Measurements from ENCODE around the gene FNIP2.
"Not testable (repeated sequence)": the region's sequence is repeated elsewhere in the genome, so short reads cannot be mapped to it uniquely, and the experiment has no call there.

Gene FNIP2

DNA sequence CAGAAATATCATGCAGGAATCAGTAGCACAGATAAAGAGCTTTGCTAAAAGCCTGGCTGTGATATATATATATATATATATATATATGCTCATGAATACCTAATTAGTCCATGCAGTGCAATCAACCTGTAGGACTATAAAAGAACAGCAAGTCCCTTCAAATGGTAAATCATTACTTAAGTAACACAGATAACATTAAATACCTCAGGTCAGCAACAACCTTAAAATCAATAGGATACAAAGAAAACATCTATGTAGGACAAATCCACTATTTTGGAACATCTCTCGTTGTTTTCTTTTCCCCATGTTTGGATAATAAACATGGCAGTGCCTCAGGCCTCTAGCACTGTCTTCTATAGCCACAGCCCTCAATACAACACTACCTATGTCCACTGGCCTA is 106.6 kb downstream of the FNIP2 start:
- DNase-seq: no peak

GRCh38 chr4:158877069-158877468 is 108.2 kb downstream of the FNIP2 start:
- no peak for DNase-seq

- DNase-seq: not testable (repeated sequence)
These were observed 113.3 kb downstream of the FNIP2 start for GRCh38 chr4:158882142-158882541.

DNA sequence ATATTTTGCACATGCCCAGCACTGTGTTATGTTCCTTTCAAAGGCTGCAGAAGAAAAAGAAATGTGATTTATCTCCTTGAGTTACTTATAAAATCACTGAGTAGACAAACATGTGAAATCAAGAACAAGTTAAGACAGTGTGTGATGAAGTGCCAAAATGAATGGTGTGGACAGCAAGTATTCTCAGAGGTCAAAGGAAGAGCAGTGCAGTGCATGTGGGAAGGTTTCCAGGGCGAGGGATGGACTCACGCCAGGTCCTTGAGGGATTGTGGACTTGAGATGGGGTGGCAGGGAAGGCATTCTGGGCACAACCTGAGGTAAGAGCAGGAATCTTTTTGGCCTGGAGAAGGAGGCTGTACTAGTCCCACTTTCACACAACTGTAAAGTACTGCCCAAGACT is 115.5 kb downstream of the FNIP2 start:
- no peak for DNase-seq

DNA sequence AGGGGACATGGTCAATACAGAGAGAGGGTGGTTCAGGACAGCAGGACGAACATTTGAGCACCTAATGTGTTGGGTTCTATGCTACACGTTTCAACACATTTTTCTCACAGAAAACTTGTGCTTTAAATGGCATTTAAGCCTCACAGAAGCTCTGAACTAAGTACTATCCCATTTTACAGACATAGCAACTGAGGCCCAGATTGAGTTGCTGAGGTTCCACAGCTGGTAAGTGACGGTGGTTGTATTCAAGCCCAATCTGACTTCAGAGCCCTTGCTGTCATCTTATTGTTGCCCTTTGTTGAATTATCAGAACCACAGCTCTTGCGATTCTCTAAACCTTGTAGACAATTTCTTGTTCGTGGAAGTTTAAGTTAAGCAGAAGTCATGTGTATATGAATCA is 116.7 kb downstream of the FNIP2 start:
- no peak for DNase-seq

DNA sequence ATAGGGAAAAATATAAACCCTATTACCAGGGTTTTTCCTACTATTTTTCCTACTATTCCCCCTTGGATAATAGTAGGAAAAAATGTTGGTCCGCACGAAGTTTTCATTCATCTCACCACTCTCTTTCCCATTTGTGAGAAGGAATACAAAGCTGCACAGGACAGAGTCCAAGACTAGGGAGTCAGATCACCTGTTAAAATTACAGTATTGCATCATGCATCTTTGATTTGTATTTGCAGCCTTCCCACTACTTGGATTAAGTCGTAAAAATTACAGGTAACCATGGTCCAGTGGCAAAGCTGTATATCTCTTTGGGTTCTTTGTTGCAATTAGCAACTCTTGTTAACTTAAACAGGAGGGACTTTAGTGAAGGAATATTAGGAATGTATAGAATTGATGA is 121.5 kb downstream of the FNIP2 start:
- no peak for DNase-seq

- DNase-seq: no peak
These were observed 122.4 kb downstream of the FNIP2 start for GRCh38 chr4:158891256-158891655.

DNA sequence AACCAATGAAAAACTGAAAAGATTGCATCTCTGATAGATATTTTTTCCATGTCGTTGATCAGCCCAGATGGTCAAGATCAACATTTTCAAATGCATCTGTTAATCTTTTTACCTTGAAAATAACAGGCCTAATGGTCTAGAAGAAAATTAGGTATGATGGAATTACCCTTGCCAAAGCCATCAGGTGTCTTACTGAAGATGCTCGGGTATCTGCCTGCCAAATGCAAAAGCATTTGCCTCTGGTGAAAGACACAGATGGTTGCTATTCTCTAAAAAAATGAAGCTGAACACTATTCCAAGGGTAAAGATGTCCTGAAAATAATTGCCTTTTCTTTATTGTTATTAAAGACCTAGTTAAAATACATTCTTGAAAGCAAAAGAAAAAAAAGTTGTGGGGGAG is 126.0 kb downstream of the FNIP2 start:
- no peak for DNase-seq

GRCh38 chr4:158895797-158896576 is 127.2 kb downstream of the FNIP2 start:
- DNase-seq: no peak

GRCh38 chr4:158896577-158897238 is 127.9 kb downstream of the FNIP2 start:
- not testable (repeated sequence) for DNase-seq

- not testable (repeated sequence) for DNase-seq
These were observed 131.6 kb downstream of the FNIP2 start for GRCh38 chr4:158900408-158900807.

- peak; percentile 2 for DNase-seq
These were observed 133.7 kb downstream of the FNIP2 start for GRCh38 chr4:158902280-158903078.

DNA sequence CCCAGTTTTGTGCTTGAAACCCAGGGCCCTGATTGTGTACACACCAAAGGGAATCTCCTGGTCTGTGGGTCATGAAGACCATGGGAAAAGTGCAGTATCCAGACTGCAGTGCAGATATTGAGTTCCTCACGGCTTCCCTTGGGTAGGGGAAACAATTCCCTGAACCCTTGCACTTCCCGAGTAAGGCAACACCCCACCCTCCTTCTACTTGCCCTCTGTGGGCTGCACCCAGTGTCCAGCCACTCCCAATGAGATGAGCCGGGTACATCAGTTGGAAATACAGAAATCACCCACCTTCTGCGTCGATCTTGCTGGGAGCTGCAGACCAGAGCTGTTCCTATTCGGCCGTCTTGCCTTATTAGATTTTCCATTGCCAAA is 134.2 kb downstream of the FNIP2 start:
- DNase-seq: no peak

- DNase-seq: no peak
These were observed 134.7 kb downstream of the FNIP2 start for GRCh38 chr4:158903472-158904043.

- no peak for DNase-seq
These were observed 136.0 kb downstream of the FNIP2 start for GRCh38 chr4:158904815-158905214.

DNA sequence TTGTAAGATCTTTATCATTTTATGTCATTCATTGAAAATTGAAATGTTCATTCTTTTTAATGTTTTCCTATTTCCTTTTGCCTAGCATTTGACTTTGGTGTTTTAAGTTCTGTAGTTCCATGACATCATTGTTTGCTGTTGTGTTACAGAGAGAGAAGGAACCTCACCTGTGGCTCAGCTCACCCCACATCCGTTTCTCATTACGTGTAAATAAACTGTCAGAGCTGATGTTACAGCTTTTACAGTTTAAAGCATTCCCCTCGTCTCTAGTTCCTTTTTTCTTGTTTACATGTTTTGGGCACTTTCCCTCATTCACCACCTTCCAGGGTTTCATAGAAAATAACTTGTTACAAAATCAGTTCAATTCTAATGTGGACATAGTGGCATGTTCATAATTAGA is 137.2 kb downstream of the FNIP2 start:
- DNase-seq: no peak

GRCh38 chr4:158912390-158912789 is 143.6 kb downstream of the FNIP2 start:
- no peak for DNase-seq

DNA sequence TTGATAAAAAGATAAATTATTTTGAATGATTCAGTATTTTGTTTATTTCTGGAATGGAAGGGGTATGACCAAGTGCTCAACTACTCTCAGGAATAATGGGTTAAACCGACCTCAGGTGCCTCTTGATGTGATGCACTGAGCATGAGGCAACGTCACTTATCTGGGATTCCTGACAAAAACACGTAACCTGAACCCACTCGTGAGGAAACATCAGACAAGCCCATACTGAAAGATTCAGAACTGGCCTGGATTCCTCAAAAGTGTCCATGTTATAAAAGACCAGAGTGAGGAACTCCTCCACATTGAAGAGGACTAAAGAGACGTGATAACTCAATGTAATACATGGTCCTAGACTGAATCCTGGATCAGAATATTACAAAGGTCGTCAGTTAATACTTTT is 144.0 kb downstream of the FNIP2 start:
- no peak for DNase-seq

DNA sequence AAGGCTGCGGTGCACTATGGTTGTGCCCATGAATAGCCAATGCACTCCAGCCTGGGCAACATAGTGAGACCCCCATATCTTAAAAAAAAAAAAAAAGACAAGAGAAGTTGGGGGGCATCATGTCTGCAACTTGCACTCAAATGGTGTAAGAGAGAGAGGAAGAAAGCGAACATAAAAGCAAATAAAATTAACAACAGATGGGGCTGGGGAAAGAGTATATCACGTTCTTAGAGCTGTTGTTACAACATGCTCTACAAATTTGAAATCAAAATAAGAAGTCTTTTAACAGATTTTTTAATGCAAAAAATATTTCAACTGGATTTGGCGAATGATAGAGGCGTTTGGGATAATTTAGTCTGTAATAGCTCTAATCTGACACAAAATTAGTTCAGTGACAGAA is 144.9 kb downstream of the FNIP2 start:
- DNase-seq: no peak

- DNase-seq: no peak
These were observed 145.4 kb downstream of the FNIP2 start for GRCh38 chr4:158914218-158914617.

DNA sequence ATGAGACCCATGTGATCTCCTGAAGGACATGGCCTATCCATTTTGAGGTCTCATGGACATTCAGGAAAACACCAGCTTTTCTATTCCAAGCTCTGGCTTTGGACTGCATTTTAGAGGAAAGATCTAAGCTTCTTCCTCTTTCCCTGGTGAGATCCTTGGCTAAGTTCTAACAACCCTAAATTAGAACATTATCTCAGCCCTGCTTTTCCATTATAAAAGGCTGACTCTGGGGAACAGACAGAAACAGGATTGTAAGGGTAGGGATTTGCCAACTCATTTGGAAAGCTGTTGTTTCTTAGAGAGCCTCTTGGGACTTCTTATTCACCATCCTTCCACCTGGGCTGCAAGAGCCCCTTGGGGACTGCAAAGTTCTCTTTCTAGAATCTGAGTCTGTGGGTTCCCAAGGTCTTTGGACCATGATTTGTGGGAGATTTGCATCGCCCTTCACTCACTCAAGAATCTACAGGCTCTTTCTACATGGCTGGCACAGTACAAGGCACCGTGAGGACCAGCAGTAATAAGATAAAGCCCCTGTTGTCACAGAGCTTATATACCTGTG is 146.9 kb downstream of the FNIP2 start:
- no peak for DNase-seq

DNA sequence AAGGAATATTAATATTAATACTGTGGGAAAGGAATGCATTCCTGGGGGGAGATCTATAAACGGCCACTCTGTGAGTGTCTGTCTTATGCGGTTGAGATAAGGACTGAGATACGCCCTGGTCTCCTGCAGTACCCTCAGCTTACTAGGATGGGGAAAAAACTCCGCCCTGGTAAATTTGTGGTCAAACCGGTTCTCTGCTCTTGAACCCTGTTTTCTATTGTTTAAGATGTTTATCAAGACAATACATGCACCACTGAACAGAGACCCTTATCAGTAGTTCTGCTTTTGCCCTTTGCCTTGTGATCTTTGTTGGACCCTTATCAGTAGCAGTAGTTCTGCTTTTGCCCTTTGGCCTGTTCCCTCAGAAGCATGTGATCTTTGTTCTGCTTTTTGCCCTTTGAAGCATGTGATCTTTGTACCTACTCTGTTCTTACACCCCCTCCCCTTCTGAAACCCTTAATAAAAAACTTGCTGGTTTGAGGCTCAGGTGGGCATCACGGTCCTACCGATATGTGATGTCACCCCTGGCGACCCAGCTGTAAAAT is 151.7 kb downstream of the FNIP2 start:
- DNase-seq: not testable (repeated sequence)

GRCh38 chr4:158927774-158928173 is 158.9 kb downstream of the FNIP2 start:
- DNase-seq: not testable (repeated sequence)
